GM12875 (cell line): Measurements from ENCODE around the gene TPD52L1.

Experiments used
- H3K4me3 ChIP-seq: one replicate; pipeline ENCODE4 v1.5.1; 2011; ENCODE audit warnings: low read depth, low read length, control low read depth
- TF ChIP-seq, protein P1 (sequence below): IDR thresholded peaks from 2 replicates; pipeline ENCODE4 v1.5.1; 2011; ENCODE audit warnings: low read depth, mild to moderate bottlenecking, control low read depth, inconsistent platforms, low read length, moderate library complexity, borderline replicate concordance; ENCODE audit not compliant: insufficient read depth

The TPD52L1 gene

DNA sequence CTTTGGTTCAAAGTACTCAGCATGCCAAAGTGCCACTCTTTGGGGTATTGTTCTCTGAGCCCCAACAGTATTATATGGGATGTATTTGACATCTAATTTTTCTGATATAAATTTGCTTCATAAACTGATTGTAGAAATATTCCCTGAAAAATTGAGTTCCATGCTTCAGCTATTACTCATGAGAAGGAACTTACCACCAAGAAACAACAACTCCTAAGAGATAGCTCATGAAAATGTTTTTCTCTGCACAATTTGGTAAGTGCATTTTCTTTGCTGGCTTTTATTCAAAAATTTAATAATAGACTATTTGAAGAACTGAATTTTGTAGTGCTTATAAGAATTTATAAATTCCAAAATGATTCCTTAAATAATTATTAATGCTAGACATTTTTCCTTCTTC, 12.8 kb upstream of the TPD52L1 start:
- TF ChIP-seq, protein P1, sequence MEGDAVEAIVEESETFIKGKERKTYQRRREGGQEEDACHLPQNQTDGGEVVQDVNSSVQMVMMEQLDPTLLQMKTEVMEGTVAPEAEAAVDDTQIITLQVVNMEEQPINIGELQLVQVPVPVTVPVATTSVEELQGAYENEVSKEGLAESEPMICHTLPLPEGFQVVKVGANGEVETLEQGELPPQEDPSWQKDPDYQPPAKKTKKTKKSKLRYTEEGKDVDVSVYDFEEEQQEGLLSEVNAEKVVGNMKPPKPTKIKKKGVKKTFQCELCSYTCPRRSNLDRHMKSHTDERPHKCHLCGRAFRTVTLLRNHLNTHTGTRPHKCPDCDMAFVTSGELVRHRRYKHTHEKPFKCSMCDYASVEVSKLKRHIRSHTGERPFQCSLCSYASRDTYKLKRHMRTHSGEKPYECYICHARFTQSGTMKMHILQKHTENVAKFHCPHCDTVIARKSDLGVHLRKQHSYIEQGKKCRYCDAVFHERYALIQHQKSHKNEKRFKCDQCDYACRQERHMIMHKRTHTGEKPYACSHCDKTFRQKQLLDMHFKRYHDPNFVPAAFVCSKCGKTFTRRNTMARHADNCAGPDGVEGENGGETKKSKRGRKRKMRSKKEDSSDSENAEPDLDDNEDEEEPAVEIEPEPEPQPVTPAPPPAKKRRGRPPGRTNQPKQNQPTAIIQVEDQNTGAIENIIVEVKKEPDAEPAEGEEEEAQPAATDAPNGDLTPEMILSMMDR = no peak
- no peak overlapping the region for H3K4me3 ChIP-seq

DNA sequence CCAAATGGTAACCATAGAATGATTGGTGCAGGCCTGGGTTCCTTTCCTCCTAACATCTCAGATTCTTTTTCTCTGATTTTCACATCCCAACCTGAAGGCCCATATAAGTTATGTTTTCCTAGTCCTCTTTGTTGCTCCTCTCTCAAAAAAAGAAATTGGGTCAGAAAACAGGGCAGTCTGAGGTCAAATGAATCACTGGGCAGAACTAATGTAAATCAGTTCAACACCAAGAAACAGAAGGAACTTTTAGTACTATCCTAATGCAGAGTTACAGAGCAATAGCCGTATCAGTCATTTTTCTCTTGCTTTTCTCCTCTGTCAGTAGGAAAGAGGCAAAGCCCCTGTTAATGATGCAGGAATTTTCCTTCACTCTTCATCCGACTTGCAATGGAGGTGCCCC, 11.0 kb upstream of the TPD52L1 start:
- no peak overlapping the region for H3K4me3 ChIP-seq
- TF ChIP-seq, protein P1 = no peak

DNA sequence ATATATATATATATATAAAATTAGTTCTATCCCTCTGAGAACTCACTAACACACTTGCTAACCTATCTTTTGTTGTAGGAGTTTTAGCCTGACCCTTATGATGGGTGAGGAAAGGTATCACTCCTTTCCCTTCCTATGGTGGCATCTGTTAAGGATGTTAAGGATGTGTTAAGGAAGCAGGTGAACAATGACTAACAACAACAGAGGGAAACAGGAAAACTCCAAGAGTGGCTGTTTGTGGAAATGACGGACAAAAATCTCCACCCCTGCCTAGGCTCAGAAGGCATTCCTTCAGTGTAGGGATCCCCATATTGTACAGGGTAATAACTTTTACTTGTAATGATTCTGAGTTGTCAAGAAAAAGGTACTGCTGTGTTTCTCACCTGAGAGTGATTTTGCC, 8.8 kb upstream of the TPD52L1 start:
- TF ChIP-seq, protein P1 = no peak

DNA sequence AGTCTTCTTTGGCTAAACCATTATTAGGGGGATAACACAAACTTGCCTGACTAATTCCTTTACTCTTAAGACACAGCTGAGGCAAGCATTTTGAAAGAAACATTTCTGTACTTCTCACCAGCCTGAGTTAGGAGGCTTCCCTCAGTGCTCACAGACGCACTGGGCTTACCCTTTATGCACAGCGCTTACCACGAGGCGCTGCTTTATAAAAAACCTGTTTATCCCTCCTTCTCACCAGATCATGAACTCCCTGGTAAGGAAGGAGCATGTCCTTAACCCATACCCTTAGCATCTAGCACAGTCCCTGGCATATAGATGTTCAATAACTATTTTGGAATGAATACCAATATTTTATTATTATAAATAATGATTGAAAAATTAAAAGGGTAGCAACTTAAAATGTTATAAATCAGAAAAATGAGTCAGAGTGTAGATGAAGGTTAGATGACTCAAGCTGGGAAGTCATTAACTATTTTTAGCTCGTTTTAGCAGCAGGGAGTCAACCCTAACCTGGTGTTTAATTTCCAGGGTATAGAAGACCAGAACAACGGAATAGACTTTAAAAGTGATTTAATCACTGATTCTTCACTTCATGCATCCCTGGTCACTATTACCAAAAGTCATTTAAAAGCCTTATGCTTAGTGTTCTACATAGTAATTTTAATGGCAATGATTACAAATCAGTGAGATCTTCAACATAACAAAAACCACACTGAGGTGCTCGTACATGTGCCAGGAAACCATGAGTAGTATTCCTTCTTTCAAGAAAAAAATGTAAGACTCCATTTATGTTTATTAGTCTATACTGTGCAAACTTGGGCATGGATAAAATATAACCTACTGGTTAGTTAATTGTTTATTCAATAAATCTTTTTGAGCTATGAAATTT, 4.1 kb upstream of the TPD52L1 start:
- TF ChIP-seq, protein P1 = no peak
- H3K4me3 ChIP-seq = no peak overlapping the region

More for the DNA sequence above, 8.8 kb upstream of the TPD52L1 start:
- no peak overlapping the region for H3K4me3 ChIP-seq

DNA sequence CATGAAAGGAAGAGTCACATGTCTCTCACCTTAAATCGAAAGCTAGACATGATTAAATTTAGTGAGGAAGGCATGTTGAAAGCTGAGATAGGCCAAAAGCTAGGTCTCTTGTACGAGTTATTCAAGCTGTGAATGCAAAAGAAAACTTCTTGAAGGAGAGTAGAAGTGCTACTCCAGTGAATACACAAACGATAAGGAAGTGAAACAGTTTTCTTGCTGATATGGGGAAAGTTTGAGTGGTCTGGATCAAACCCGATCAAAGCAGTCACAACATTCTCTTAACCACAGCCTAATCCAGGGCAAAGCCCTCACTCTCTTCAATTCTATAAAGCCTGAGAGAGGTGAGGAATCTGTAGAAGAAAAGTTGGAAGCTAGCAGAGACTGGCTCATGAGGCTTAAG, 1.9 kb upstream of the TPD52L1 start:
- TF ChIP-seq, protein P1 = no peak
- H3K4me3 ChIP-seq = no peak overlapping the region

DNA sequence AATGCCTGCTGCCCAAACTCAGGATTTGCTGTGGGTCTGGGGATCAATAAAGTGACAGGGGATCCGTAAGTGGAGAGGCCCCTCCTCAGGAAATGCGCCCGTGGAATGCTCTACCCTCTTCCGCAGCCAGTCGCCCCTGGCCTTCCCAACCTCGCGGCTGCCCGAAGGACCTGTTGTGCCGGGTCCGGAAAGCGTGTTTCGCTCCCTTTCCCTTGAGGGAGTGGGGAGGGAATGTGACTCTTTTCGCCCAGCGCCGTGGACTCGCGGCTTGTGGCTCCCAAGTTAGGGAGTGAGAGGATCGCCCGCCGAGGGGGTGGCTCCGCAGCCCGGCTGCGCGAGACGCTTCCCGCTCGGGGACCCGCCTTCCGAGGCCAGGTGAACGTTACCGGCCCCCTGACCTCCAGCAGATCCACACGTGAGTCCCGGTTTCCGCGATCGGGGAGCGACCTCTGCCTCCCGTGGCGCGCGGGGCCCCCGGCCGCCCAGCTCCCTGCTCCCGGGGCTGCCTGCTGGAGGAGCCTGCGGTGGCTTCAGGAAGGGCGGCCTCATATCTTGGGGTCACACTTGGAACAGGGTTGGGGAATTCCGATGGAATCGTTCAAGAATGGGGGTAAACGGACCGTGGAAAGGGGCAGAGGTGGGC, 666 bp downstream of the TPD52L1 start:
- TF ChIP-seq, protein P1 = no peak
- H3K4me3 ChIP-seq = no peak overlapping the region

DNA sequence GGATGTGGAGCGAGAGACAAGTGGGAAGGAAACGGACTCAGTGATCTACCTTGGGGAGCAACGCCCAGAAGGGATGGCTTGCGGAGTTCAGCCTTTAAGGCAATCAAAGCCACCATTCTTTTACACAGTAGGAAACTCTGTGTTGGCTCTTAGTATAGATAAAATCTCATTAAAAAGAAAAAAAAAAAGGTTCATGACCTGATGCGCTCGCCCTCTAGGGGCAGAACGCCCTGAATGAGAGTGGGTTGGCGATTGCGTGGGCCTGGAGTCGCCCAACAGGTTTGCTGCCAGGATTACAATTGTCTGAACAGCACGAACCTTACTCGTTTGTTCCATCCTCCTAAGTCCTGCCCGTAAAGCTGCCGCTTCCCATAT, 1.2 kb downstream of the TPD52L1 start:
- TF ChIP-seq, protein P1 = peak; percentile 31; the same call in 1 of the 2 replicates
- no peak overlapping the region for H3K4me3 ChIP-seq
